Neural cell (in vitro differentiated cells): ENCODE measurements around the gene ONECUT1. TPM values are rescaled to one million over a fixed set of nuclear protein-coding genes. Genes with fewer than 3 reads are reported as not detected.

Source experiments
- H2AFZ ChIP-seq: fragments of 200-600, 300-800 bp; sonication (generic), shearing (Covaris generic); 2 replicates; pipeline ENCODE4 v1.6.0; 2014; ENCODE audit warnings: low read depth, mild to moderate bottlenecking, antibody characterized with exemption, low read length, moderate library complexity
- H3F3A ChIP-seq: fragments of 200-600 bp; shearing (Covaris generic); 2 replicates; pipeline ENCODE4 v1.6.1; 2016; ENCODE audit warnings: mild to moderate bottlenecking, moderate library complexity, mixed read lengths, antibody characterized with exemption, low read length; ENCODE audit not compliant: insufficient read depth, poor library complexity, severe bottlenecking
- H3K27ac ChIP-seq: fragments of 200-600, 300-800 bp; sonication (generic), shearing (Covaris generic); 2 replicates; pipeline ENCODE4 v1.5.1; 2014; ENCODE audit warnings: mild to moderate bottlenecking, low read length, moderate library complexity
- H3K27me3 ChIP-seq: fragments of 300-800, 200-600 bp; sonication (generic), shearing (Covaris generic); 2 replicates; pipeline ENCODE4 v1.6.0; 2014; ENCODE audit warnings: mild to moderate bottlenecking, low read depth, low read length, moderate library complexity; ENCODE audit not compliant: insufficient read depth
- H3K36me3 ChIP-seq: fragments of 300-800, 200-600 bp; sonication (generic), shearing (Covaris generic); 2 replicates; pipeline ENCODE4 v1.5.1; 2014; ENCODE audit warnings: mild to moderate bottlenecking, antibody characterized with exemption, low read length, moderate library complexity; ENCODE audit not compliant: insufficient read depth
- H3K4me2 ChIP-seq: fragments of 300-800, 200-600 bp; sonication (generic), shearing (Covaris generic); 2 replicates; pipeline ENCODE4 v1.6.0; 2014; ENCODE audit warnings: mild to moderate bottlenecking, low read length
- H3K4me3 ChIP-seq: fragments of 300-800, 200-600 bp; sonication (generic), shearing (Covaris generic); 2 replicates; pipeline ENCODE4 v1.5.1; 2014; ENCODE audit warnings: mild to moderate bottlenecking, low read length, moderate library complexity
- H3K79me2 ChIP-seq: fragments of 200-600 bp; shearing (Covaris generic); replicated peaks from 2 replicates; pipeline ENCODE4 v1.6.0; 2014; ENCODE audit warnings: mild to moderate bottlenecking, low read length, moderate library complexity; ENCODE audit not compliant: insufficient read depth
- H3K9ac ChIP-seq: fragments of 300-800, 200-600 bp; sonication (generic), shearing (Covaris generic); 2 replicates; pipeline ENCODE4 v1.6.1; 2016; ENCODE audit warnings: mild to moderate bottlenecking, low read length, mixed read lengths
- H3K9me2 ChIP-seq: fragments of 200-600 bp; shearing (Covaris generic); 2 replicates; pipeline ENCODE4 v1.6.1; 2016; ENCODE audit warnings: mild to moderate bottlenecking, low read length, mixed read lengths; ENCODE audit not compliant: insufficient read depth
- H3K9me3 ChIP-seq: fragments of 200-600, 300-800 bp; sonication (generic), shearing (Covaris generic); 2 replicates; pipeline ENCODE4 v1.6.1; 2016; ENCODE audit warnings: mild to moderate bottlenecking, mixed run types, low read length, moderate library complexity, mixed read lengths
- H4K20me1 ChIP-seq: fragments of 200-600 bp; shearing (Covaris generic); 2 replicates; pipeline ENCODE4 v1.6.1; 2016; ENCODE audit warnings: mild to moderate bottlenecking, mixed run types; ENCODE audit not compliant: insufficient read depth
- EP300 ChIP-seq: fragments of 450-650 bp; conservative IDR thresholded peaks from 2 replicates; pipeline ENCODE4 v1.6.1; 2014; ENCODE audit warnings: antibody characterized with exemption, mild to moderate bottlenecking, moderate library complexity; ENCODE audit not compliant: poor library complexity, severe bottlenecking
- EZH2 ChIP-seq: fragments of 200-600, 300-800 bp; shearing (Covaris generic), sonication (generic); IDR thresholded peaks from 2 replicates; pipeline ENCODE4 v1.6.1; 2014; ENCODE audit warnings: antibody characterized with exemption, low read length, borderline replicate concordance, mild to moderate bottlenecking; ENCODE audit not compliant: insufficient read depth, poor library complexity, severe bottlenecking
- MXI1 ChIP-seq: fragments of 450-650 bp; conservative IDR thresholded peaks from 2 replicates; pipeline ENCODE4 v1.6.1; 2014; ENCODE audit warnings: antibody characterized with exemption, mild to moderate bottlenecking; ENCODE audit not compliant: poor library complexity, severe bottlenecking
- POLR2AphosphoS5 ChIP-seq: IDR thresholded peaks from 2 replicates; pipeline ENCODE4 v1.6.1; 2012
- RAD21 ChIP-seq: fragments of 450-650 bp; conservative IDR thresholded peaks from 2 replicates; pipeline ENCODE4 v1.6.1; 2014; ENCODE audit warnings: antibody characterized with exemption, mild to moderate bottlenecking, moderate library complexity
- SMC3 ChIP-seq: fragments of 450-650 bp; conservative IDR thresholded peaks from 2 replicates; pipeline ENCODE4 v1.6.1; 2014; ENCODE audit warnings: antibody characterized with exemption, mild to moderate bottlenecking, moderate library complexity; ENCODE audit not compliant: poor library complexity
- TAF1 ChIP-seq: IDR thresholded peaks from 2 replicates; pipeline ENCODE4 v1.6.1; 2012; ENCODE audit warnings: low read depth
- polyA plus RNA-seq: library from polyadenylated mRNA; depleted of rRNA; stranded (reverse); fragments of >200 nt; gene quantifications from 2 replicates; pipeline ENCODE4 v1.2.3, GENCODE V29; 2014
- TF ChIP-seq, protein P1 (sequence below): fragments of 450-650 bp; IDR thresholded peaks from 2 replicates; pipeline ENCODE4 v1.5.1; 2014; ENCODE audit warnings: antibody characterized with exemption, mild to moderate bottlenecking, moderate library complexity; ENCODE audit not compliant: poor library complexity, severe bottlenecking
- TF ChIP-seq, protein P2 (sequence below): IDR thresholded peaks from 2 replicates; pipeline ENCODE4 v1.6.1; 2012; ENCODE audit warnings: borderline replicate concordance

ONECUT1 gene
- polyA plus RNA-seq, 1 donor from 2014 or later = 1.2 TPM

DNA sequence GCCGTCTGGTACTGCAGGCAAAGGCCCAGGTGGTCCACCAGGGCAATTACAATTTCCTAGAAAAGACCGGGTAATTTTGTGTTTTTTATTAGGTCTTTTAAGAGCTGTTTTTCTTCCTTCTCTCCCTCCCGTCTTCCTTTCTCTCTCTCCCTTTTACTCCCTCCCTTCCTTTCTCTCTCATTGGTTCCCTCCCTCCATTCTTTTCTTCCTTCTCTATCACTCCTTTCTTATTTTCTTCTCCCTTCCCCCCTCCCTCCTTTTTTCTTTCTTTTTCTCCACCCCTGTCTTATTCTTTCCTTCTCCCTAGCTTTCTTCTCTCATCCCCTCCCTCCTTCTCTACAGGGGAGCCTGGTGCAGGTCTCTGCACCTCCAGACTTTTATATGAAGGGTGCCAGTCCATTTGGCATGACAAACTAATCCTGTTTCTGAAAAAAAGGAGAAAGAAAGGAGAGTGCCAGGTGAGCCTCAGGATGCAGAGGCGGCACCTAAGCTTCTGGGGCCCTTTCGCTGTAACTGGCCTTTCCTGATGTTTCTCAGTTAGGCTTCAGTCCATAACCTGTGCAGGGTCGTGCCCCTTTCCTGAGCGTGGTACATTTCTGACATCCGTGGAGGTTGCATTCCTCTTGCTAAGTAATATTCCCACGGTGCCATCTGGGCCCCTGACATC is 9.1 kb upstream of the ONECUT1 start:
- no peak overlapping the region for H3K27ac ChIP-seq
- H3F3A ChIP-seq = no peaks in the 10 kb centered on the region
- H3K9me3 ChIP-seq = no peaks in the 10 kb centered on the region
- no peak for TF ChIP-seq MXI1
- TF ChIP-seq POLR2AphosphoS5 = no peak
- TF ChIP-seq, protein P1, sequence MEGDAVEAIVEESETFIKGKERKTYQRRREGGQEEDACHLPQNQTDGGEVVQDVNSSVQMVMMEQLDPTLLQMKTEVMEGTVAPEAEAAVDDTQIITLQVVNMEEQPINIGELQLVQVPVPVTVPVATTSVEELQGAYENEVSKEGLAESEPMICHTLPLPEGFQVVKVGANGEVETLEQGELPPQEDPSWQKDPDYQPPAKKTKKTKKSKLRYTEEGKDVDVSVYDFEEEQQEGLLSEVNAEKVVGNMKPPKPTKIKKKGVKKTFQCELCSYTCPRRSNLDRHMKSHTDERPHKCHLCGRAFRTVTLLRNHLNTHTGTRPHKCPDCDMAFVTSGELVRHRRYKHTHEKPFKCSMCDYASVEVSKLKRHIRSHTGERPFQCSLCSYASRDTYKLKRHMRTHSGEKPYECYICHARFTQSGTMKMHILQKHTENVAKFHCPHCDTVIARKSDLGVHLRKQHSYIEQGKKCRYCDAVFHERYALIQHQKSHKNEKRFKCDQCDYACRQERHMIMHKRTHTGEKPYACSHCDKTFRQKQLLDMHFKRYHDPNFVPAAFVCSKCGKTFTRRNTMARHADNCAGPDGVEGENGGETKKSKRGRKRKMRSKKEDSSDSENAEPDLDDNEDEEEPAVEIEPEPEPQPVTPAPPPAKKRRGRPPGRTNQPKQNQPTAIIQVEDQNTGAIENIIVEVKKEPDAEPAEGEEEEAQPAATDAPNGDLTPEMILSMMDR = no peak
- TF ChIP-seq EZH2 = no peak
- TF ChIP-seq TAF1 = no peak
- TF ChIP-seq RAD21 = no peak
- TF ChIP-seq, protein P2, sequence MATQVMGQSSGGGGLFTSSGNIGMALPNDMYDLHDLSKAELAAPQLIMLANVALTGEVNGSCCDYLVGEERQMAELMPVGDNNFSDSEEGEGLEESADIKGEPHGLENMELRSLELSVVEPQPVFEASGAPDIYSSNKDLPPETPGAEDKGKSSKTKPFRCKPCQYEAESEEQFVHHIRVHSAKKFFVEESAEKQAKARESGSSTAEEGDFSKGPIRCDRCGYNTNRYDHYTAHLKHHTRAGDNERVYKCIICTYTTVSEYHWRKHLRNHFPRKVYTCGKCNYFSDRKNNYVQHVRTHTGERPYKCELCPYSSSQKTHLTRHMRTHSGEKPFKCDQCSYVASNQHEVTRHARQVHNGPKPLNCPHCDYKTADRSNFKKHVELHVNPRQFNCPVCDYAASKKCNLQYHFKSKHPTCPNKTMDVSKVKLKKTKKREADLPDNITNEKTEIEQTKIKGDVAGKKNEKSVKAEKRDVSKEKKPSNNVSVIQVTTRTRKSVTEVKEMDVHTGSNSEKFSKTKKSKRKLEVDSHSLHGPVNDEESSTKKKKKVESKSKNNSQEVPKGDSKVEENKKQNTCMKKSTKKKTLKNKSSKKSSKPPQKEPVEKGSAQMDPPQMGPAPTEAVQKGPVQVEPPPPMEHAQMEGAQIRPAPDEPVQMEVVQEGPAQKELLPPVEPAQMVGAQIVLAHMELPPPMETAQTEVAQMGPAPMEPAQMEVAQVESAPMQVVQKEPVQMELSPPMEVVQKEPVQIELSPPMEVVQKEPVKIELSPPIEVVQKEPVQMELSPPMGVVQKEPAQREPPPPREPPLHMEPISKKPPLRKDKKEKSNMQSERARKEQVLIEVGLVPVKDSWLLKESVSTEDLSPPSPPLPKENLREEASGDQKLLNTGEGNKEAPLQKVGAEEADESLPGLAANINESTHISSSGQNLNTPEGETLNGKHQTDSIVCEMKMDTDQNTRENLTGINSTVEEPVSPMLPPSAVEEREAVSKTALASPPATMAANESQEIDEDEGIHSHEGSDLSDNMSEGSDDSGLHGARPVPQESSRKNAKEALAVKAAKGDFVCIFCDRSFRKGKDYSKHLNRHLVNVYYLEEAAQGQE = no peak
- TF ChIP-seq EP300 = no peak
- no peak for TF ChIP-seq SMC3
- H2AFZ ChIP-seq = no peak overlapping the region
- H3K79me2 ChIP-seq = no peaks in the 10 kb centered on the region
- H3K36me3 ChIP-seq = no peaks in the 10 kb centered on the region
- H3K9me2 ChIP-seq = no peaks in the 10 kb centered on the region
- H3K4me2 ChIP-seq = no peak overlapping the region
- peaks cover 100% of the 10 kb centered on the region for H3K27me3 ChIP-seq
- H3K4me3 ChIP-seq = no peak overlapping the region
- no peaks in the 10 kb centered on the region for H4K20me1 ChIP-seq
- H3K9ac ChIP-seq = no peak overlapping the region

DNA sequence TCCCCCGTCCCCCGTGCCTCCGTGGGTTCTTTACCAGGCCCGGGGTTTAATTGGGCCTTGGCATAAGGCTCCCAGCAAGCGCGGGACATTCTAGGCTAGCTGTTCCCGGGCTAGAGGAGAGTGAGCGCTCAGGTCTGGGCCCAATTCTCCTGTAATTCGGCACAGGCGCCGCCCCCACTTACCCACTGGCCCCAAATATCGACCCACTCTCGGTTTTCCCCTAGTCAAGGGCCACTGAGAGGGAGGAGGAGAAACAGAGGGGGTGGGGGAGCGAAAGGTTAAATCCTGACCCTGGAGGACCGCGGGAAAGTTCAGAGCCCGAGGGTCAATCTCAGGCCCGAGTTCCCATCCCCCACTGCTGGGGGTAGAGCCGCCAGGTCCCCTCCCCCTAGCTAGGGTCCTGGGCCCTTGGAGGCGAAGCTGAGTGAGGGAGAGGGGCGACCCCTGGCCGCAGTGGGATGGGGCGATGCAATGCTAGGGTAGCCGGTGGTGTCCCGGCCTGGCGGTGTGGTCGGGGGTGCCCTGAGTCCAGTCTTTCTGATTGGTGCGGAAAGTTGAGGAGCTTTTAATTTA is 8.5 kb upstream of the ONECUT1 start:
- no peaks in the 10 kb centered on the region for H3K9me3 ChIP-seq
- no peaks in the 10 kb centered on the region for H3K36me3 ChIP-seq
- no peaks in the 10 kb centered on the region for H3F3A ChIP-seq
- H2AFZ ChIP-seq = no peak overlapping the region
- H3K9me2 ChIP-seq = no peaks in the 10 kb centered on the region
- TF ChIP-seq, protein P1 = no peak
- TF ChIP-seq POLR2AphosphoS5 = no peak
- TF ChIP-seq, protein P2 = no peak
- no peak for TF ChIP-seq RAD21
- no peak for TF ChIP-seq SMC3
- TF ChIP-seq TAF1 = no peak
- no peak for TF ChIP-seq EZH2
- TF ChIP-seq EP300 = no peak
- TF ChIP-seq MXI1 = no peak
- no peaks in the 10 kb centered on the region for H3K79me2 ChIP-seq
- H4K20me1 ChIP-seq = no peaks in the 10 kb centered on the region
- no peak overlapping the region for H3K4me2 ChIP-seq
- H3K9ac ChIP-seq = no peak overlapping the region
- peaks cover 100% of the 10 kb centered on the region for H3K27me3 ChIP-seq
- no peak overlapping the region for H3K4me3 ChIP-seq
- no peak overlapping the region for H3K27ac ChIP-seq
